ENCODE data around the gene TIMM23.
"Not testable (repeated sequence)": the region's sequence is repeated elsewhere in the genome, so short reads cannot be mapped to it uniquely, and the experiment has no call there.

- TF ChIP-seq POLR2A (IDR thresholded peaks at IDR 0.05), result not testable (repeated sequence)
- peak in 4 of 6 experiments; percentile 25 to 68 (median 62) for TF ChIP-seq CTCF (IDR thresholded peaks at IDR 0.05)
Measured at GRCh38 chr10:45983538-45984186, 11.4 kb downstream of the TIMM23 start.

All from Peyer's patch (tissue), 4 donors.